ENCODE results near the gene VEZF1.
"Not testable (repeated sequence)": the region's sequence is repeated elsewhere in the genome, so short reads cannot be mapped to it uniquely, and the experiment has no call there.

Gene VEZF1

DNA sequence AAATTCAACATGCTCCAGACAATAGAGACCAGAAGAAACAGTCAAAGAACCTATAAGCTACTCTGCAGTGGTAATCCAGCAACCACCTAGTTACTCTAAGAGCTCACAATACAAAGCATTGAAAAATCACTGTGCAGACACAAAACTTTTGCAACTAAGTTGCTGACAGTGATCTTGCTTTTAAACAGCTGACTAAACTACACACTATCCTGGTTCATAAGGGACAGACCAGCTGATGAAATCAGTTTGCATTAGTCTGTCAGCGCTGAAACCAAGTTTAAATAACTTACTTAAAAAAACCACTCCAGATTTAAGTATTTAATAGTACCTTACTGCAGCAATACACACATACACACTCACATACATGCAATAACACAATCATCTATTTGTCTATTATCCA lies 4.6 kb downstream of the VEZF1 start:
- H3K4me3 ChIP-seq (ENCODE audit: low read length) = no peak overlapping the region
- H3K27ac ChIP-seq (ENCODE audit: low read length) = no peak overlapping the region
- H3K4me1 ChIP-seq (ENCODE audit: control insufficient read depth, low read depth, low read length) = peaks cover 18% of the 10 kb centered on the region
- H3K9ac ChIP-seq (ENCODE audit: low read length) = no peak overlapping the region
- no peaks in the 10 kb centered on the region for H3K27me3 ChIP-seq (ENCODE audit: control insufficient read depth, insufficient read depth, low read length)
- no peaks in the 10 kb centered on the region for H3K9me3 ChIP-seq (ENCODE audit: control insufficient read depth, low read depth, low read length)
- peaks cover 45% of the 10 kb centered on the region for H3K36me3 ChIP-seq (ENCODE audit: control insufficient read depth, low read depth, low read length)

DNA sequence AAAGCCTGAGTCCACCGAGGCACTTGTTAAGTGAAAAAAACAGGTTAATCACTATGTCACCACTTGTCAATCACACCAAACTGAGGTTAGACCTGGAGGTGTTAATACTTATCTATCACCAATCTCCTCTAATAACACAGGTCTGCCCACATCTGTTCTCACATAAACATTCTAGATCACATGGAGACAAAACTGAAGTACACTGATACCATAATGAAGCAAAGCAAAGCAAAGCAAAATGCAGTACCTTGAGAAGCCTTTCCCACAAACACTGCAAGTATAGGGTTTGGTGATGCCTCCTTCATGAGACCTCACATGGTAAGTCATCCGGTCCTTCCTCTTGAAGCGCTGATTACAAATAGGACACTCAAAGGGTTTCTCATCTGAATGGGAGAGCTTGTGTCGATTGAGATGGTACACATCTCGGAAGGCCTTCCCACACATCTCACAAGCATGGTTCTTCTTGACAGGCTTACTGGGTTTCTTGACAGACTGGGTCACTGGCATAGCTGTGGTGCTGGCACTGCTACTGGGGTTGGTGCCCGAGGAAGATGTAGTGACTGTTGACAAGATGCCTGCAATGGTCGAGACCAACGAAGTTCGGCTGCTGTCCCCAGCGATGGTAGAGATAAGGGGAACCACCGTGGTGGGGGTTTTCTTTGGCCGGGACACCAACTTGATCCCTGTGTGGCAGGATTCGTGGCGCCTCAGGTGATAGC lies 5.4 kb downstream of the VEZF1 start:
- Histone ChIP-seq H3K27ac (ENCODE audit: low read length) (no peak overlapping the region), H3K36me3 (ENCODE audit: control insufficient read depth, low read depth, low read length) (peaks cover 51% of the 10 kb centered on the region), H3K9me3 (ENCODE audit: control insufficient read depth, low read depth, low read length) (no peaks in the 10 kb centered on the region), H3K4me1 (ENCODE audit: control insufficient read depth, low read depth, low read length) (peaks cover 18% of the 10 kb centered on the region), H3K27me3 (ENCODE audit: control insufficient read depth, insufficient read depth, low read length) (no peaks in the 10 kb centered on the region), H3K9ac (ENCODE audit: low read length) (no peak overlapping the region), H3K4me3 (ENCODE audit: low read length) (no peak overlapping the region)

DNA sequence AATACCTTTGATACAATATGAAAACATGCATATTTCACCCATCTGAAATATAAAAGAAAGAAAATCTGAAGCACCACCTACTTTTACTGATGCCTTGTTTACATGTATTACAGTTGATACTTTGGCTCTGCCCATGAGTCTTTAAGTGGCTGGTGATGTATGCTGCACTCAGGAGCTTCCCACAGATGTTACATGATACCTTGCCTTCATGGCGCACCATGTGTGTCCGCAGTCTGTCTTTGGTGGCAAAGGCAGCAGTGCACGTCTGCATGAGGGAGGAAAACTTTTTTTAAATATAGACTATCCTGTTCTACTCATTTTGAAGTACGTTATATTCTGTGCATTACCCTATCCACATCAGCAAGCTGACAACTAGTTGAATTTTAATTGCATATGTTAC lies 7.5 kb downstream of the VEZF1 start:
- Histone ChIP-seq H3K27me3 (ENCODE audit: control insufficient read depth, insufficient read depth, low read length) (no peaks in the 10 kb centered on the region), H3K9me3 (ENCODE audit: control insufficient read depth, low read depth, low read length) (no peaks in the 10 kb centered on the region), H3K9ac (ENCODE audit: low read length) (no peak overlapping the region), H3K4me3 (ENCODE audit: low read length) (no peak overlapping the region), H3K36me3 (ENCODE audit: control insufficient read depth, low read depth, low read length) (peaks cover 69% of the 10 kb centered on the region), H3K4me1 (ENCODE audit: control insufficient read depth, low read depth, low read length) (peaks cover 11% of the 10 kb centered on the region), H3K27ac (ENCODE audit: low read length) (no peak overlapping the region)

GRCh38 chr17:57979076-57979475 lies 9.0 kb downstream of the VEZF1 start:
- Histone ChIP-seq H3K9ac (ENCODE audit: low read length) (no peak overlapping the region), H3K4me3 (ENCODE audit: low read length) (no peak overlapping the region), H3K36me3 (ENCODE audit: control insufficient read depth, low read depth, low read length) (peaks cover 78% of the 10 kb centered on the region), H3K27ac (ENCODE audit: low read length) (no peak overlapping the region), H3K4me1 (ENCODE audit: control insufficient read depth, low read depth, low read length) (peaks cover 4% of the 10 kb centered on the region), H3K27me3 (ENCODE audit: control insufficient read depth, insufficient read depth, low read length) (no peaks in the 10 kb centered on the region), H3K9me3 (ENCODE audit: control insufficient read depth, low read depth, low read length) (no peaks in the 10 kb centered on the region)

- H3K9me3 ChIP-seq (ENCODE audit: control insufficient read depth, low read depth, low read length) = no peaks in the 10 kb centered on the region
- H3K9ac ChIP-seq (ENCODE audit: low read length) = no peak overlapping the region
- H3K27ac ChIP-seq (ENCODE audit: low read length) = no peak overlapping the region
- H3K27me3 ChIP-seq (ENCODE audit: control insufficient read depth, insufficient read depth, low read length) = no peaks in the 10 kb centered on the region
- H3K36me3 ChIP-seq (ENCODE audit: control insufficient read depth, low read depth, low read length) = peaks cover 78% of the 10 kb centered on the region
- no peaks in the 10 kb centered on the region for H3K4me1 ChIP-seq (ENCODE audit: control insufficient read depth, low read depth, low read length)
- no peak overlapping the region for H3K4me3 ChIP-seq (ENCODE audit: low read length)
Observed at GRCh38 chr17:57976594-57976993, 11.5 kb downstream of the VEZF1 start.

DNA sequence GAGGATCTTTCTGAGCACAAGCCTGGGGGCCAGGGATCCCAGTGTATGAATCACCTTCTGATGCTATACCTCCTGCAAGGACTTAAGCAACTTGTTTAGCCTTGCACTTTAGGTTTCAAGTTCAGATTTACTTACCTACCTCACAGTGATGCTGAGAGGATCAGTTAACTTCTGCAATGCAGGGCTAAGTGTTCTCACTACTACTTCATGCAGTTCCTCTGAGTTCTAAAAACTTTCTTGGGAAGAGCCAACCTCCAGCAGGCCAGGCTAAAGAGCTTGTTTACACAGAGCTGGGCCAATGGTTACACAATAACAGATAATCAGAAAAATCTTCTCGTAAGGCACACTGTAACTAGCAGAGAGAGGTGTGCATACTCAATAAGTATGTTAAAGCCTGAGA lies 13.0 kb downstream of the VEZF1 start:
- Histone ChIP-seq H3K4me1 (ENCODE audit: control insufficient read depth, low read depth, low read length) (no peaks in the 10 kb centered on the region), H3K9ac (ENCODE audit: low read length) (no peak overlapping the region), H3K27me3 (ENCODE audit: control insufficient read depth, insufficient read depth, low read length) (no peaks in the 10 kb centered on the region), H3K4me3 (ENCODE audit: low read length) (no peak overlapping the region), H3K9me3 (ENCODE audit: control insufficient read depth, low read depth, low read length) (no peaks in the 10 kb centered on the region), H3K36me3 (ENCODE audit: control insufficient read depth, low read depth, low read length) (peaks cover 62% of the 10 kb centered on the region), H3K27ac (ENCODE audit: low read length) (no peak overlapping the region)

GRCh38 chr17:57974053-57974824 lies 13.8 kb downstream of the VEZF1 start:
- H3K36me3 ChIP-seq (ENCODE audit: control insufficient read depth, low read depth, low read length) = peaks cover 56% of the 10 kb centered on the region
- not testable (repeated sequence) for H3K4me1 ChIP-seq (ENCODE audit: control insufficient read depth, low read depth, low read length); H3K4me3 ChIP-seq (ENCODE audit: low read length); H3K27me3 ChIP-seq (ENCODE audit: control insufficient read depth, insufficient read depth, low read length); H3K27ac ChIP-seq (ENCODE audit: low read length); H3K9ac ChIP-seq (ENCODE audit: low read length); H3K9me3 ChIP-seq (ENCODE audit: control insufficient read depth, low read depth, low read length)

DNA sequence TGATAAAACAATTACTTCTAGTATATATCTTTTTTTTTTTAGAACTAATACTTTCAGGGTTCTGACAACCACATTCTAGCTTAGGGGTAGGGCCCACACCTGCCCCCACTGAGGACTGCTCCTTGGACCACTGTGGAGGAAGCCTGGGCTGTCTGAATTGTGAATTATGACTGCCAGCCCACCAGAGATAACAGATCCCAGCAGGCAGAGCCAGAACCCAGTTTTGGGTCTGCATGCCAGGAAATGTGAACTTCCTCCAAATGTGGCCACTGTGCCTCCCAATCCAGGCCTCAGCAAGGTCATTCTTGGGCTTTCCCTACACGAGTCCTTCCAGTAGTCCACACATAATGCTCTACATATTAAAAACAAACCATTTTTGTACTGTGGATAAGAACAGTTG lies 15.9 kb downstream of the VEZF1 start:
- Histone ChIP-seq H3K36me3 (ENCODE audit: control insufficient read depth, low read depth, low read length) (peaks cover 40% of the 10 kb centered on the region), H3K27ac (ENCODE audit: low read length) (no peak overlapping the region), H3K27me3 (ENCODE audit: control insufficient read depth, insufficient read depth, low read length) (no peaks in the 10 kb centered on the region), H3K9ac (ENCODE audit: low read length) (no peak overlapping the region), H3K9me3 (ENCODE audit: control insufficient read depth, low read depth, low read length) (no peaks in the 10 kb centered on the region), H3K4me3 (ENCODE audit: low read length) (no peak overlapping the region), H3K4me1 (ENCODE audit: control insufficient read depth, low read depth, low read length) (no peaks in the 10 kb centered on the region)

DNA sequence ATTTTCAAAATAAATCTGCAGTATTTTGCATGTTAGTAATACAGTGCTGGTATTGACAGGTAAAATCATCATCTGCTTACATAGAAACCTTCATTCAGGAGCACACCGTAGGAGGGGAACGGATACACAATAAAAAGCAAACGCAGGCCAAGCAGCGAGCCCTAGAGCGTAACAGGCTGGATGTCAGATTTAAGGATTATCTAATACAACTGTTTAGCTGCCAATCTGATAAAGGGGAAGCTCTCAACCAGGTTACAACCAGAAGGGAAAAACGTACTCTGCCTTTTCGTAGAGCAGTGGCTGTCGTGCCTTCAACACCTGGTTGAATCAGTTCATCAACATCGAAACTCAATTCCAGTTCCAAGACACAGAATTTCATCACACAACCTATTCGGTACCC lies 16.5 kb downstream of the VEZF1 start:
- H3K27me3 ChIP-seq (ENCODE audit: control insufficient read depth, insufficient read depth, low read length) = no peaks in the 10 kb centered on the region
- no peaks in the 10 kb centered on the region for H3K4me1 ChIP-seq (ENCODE audit: control insufficient read depth, low read depth, low read length)
- no peak overlapping the region for H3K4me3 ChIP-seq (ENCODE audit: low read length)
- H3K9ac ChIP-seq (ENCODE audit: low read length) = no peak overlapping the region
- no peak overlapping the region for H3K27ac ChIP-seq (ENCODE audit: low read length)
- peaks cover 34% of the 10 kb centered on the region for H3K36me3 ChIP-seq (ENCODE audit: control insufficient read depth, low read depth, low read length)
- no peaks in the 10 kb centered on the region for H3K9me3 ChIP-seq (ENCODE audit: control insufficient read depth, low read depth, low read length)

- H3K27me3 ChIP-seq (ENCODE audit: control insufficient read depth, insufficient read depth, low read length) = no peaks in the 10 kb centered on the region
- H3K4me1 ChIP-seq (ENCODE audit: control insufficient read depth, low read depth, low read length) = no peaks in the 10 kb centered on the region
- no peak overlapping the region for H3K27ac ChIP-seq (ENCODE audit: low read length)
- H3K36me3 ChIP-seq (ENCODE audit: control insufficient read depth, low read depth, low read length) = peaks cover 26% of the 10 kb centered on the region
- no peaks in the 10 kb centered on the region for H3K9me3 ChIP-seq (ENCODE audit: control insufficient read depth, low read depth, low read length)
- no peak overlapping the region for H3K4me3 ChIP-seq (ENCODE audit: low read length)
- H3K9ac ChIP-seq (ENCODE audit: low read length) = no peak overlapping the region
Observed at GRCh38 chr17:57970710-57971109, 17.3 kb downstream of the VEZF1 start.

- no peaks in the 10 kb centered on the region for H3K4me1 ChIP-seq (ENCODE audit: control insufficient read depth, low read depth, low read length)
- H3K9me3 ChIP-seq (ENCODE audit: control insufficient read depth, low read depth, low read length) = no peaks in the 10 kb centered on the region
- no peak overlapping the region for H3K4me3 ChIP-seq (ENCODE audit: low read length)
- peaks cover 7% of the 10 kb centered on the region for H3K36me3 ChIP-seq (ENCODE audit: control insufficient read depth, low read depth, low read length)
- H3K27me3 ChIP-seq (ENCODE audit: control insufficient read depth, insufficient read depth, low read length) = no peaks in the 10 kb centered on the region
- no peak overlapping the region for H3K27ac ChIP-seq (ENCODE audit: low read length)
- no peak overlapping the region for H3K9ac ChIP-seq (ENCODE audit: low read length)
Observed at GRCh38 chr17:57968456-57968855, 19.6 kb downstream of the VEZF1 start.

GRCh38 chr17:57966875-57967274 lies 21.2 kb downstream of the VEZF1 start:
- Histone ChIP-seq H3K4me1 (ENCODE audit: control insufficient read depth, low read depth, low read length) (no peaks in the 10 kb centered on the region), H3K9me3 (ENCODE audit: control insufficient read depth, low read depth, low read length) (no peaks in the 10 kb centered on the region)

More at GRCh38 chr17:57966875-57967274, 21.2 kb downstream of the VEZF1 start:
- Histone ChIP-seq H3K36me3 (ENCODE audit: control insufficient read depth, low read depth, low read length) (no peaks in the 10 kb centered on the region), H3K4me3 (ENCODE audit: low read length) (no peak overlapping the region), H3K9ac (ENCODE audit: low read length) (no peak overlapping the region), H3K27ac (ENCODE audit: low read length) (no peak overlapping the region), H3K27me3 (ENCODE audit: control insufficient read depth, insufficient read depth, low read length) (no peaks in the 10 kb centered on the region)
